ENCODE measurements around the gene HMMR.
"Not testable (repeated sequence)": the region's sequence is repeated elsewhere in the genome, so short reads cannot be mapped to it uniquely, and the experiment has no call there.

Gene HMMR

GRCh38 chr5:163455406-163455805, 5.0 kb upstream of the HMMR start:
- 92 to 98% methylated on average over 17 of the region's 17 CpGs for WGBS, 2 experiments
- H3K27me3 ChIP-seq (ENCODE audit: control insufficient read depth, insufficient read depth, low read length, poor library complexity, severe bottlenecking); H3K4me3 ChIP-seq (ENCODE audit: insufficient read depth, low read depth, low read length); H3K27ac ChIP-seq (ENCODE audit: insufficient read depth, low read depth, low read length, poor library complexity, severe bottlenecking); H3K4me1 ChIP-seq (ENCODE audit: control insufficient read depth, insufficient read depth, low read length); H3K9me3 ChIP-seq (ENCODE audit: control insufficient read depth, low read length): not testable (repeated sequence)
- H3K36me3 ChIP-seq (ENCODE audit: control insufficient read depth, insufficient read depth, low read length): peaks cover 14% of the 10 kb centered on the region

GRCh38 chr5:163456029-163456589, 4.3 kb upstream of the HMMR start:
- Histone ChIP-seq H3K4me3 (ENCODE audit: insufficient read depth, low read depth, low read length) (no peak overlapping the region), H3K9me3 (ENCODE audit: control insufficient read depth, low read length) (no peaks in the 10 kb centered on the region), H3K27ac (ENCODE audit: insufficient read depth, low read depth, low read length, poor library complexity, severe bottlenecking) (no peak overlapping the region), H3K27me3 (ENCODE audit: control insufficient read depth, insufficient read depth, low read length, poor library complexity, severe bottlenecking) (no peaks in the 10 kb centered on the region), H3K36me3 (ENCODE audit: control insufficient read depth, insufficient read depth, low read length) (peaks cover 14% of the 10 kb centered on the region), H3K4me1 (ENCODE audit: control insufficient read depth, insufficient read depth, low read length) (peaks cover 4% of the 10 kb centered on the region)
- 89 to 96% methylated on average over 2 of the region's 2 CpGs for WGBS, 2 experiments

- WGBS, 2 experiments: 90 to 93% methylated on average over 7 of the region's 7 CpGs
Observed at GRCh38 chr5:163456840-163457239, 3.6 kb upstream of the HMMR start.

GRCh38 chr5:163458778-163459385, 1.6 kb upstream of the HMMR start:
- Histone ChIP-seq H3K36me3 (ENCODE audit: control insufficient read depth, insufficient read depth, low read length) (peaks cover 14% of the 10 kb centered on the region), H3K27me3 (ENCODE audit: control insufficient read depth, insufficient read depth, low read length, poor library complexity, severe bottlenecking) (no peaks in the 10 kb centered on the region), H3K4me3 (ENCODE audit: insufficient read depth, low read depth, low read length) (peak overlapping the region; percentile 90), H3K4me1 (ENCODE audit: control insufficient read depth, insufficient read depth, low read length) (peaks cover 4% of the 10 kb centered on the region), H3K9me3 (ENCODE audit: control insufficient read depth, low read length) (no peaks in the 10 kb centered on the region), H3K27ac (ENCODE audit: insufficient read depth, low read depth, low read length, poor library complexity, severe bottlenecking) (no peak overlapping the region)
- 49 to 55% methylated on average over 4 to 6 of the region's 6 CpGs for WGBS, 2 experiments

More at GRCh38 chr5:163456840-163457239, 3.6 kb upstream of the HMMR start:
- H3K4me1 ChIP-seq (ENCODE audit: control insufficient read depth, insufficient read depth, low read length): peaks cover 4% of the 10 kb centered on the region
- H3K27me3 ChIP-seq (ENCODE audit: control insufficient read depth, insufficient read depth, low read length, poor library complexity, severe bottlenecking): no peaks in the 10 kb centered on the region
- H3K36me3 ChIP-seq (ENCODE audit: control insufficient read depth, insufficient read depth, low read length): peaks cover 14% of the 10 kb centered on the region
- H3K27ac ChIP-seq (ENCODE audit: insufficient read depth, low read depth, low read length, poor library complexity, severe bottlenecking): no peak overlapping the region
- no peaks in the 10 kb centered on the region for H3K9me3 ChIP-seq (ENCODE audit: control insufficient read depth, low read length)
- H3K4me3 ChIP-seq (ENCODE audit: insufficient read depth, low read depth, low read length): no peak overlapping the region

GRCh38 chr5:163459462-163459818, 992 bp upstream of the HMMR start:
- H3K4me3 ChIP-seq (ENCODE audit: insufficient read depth, low read depth, low read length): peak overlapping the region; percentile 90
- H3K27ac ChIP-seq (ENCODE audit: insufficient read depth, low read depth, low read length, poor library complexity, severe bottlenecking): peak overlapping the region; percentile 100
- 1 to 2% methylated on average over 12 of the region's 12 CpGs for WGBS, 2 experiments

GRCh38 chr5:163459819-163460561, 442 bp upstream of the HMMR start, which contains the start of gene NUDCD2:
Gene NUDCD2 (minus strand): TSS chr5:163460102. CDS start chr5:163460050, 52 bp downstream.
- Histone ChIP-seq H3K9me3 (ENCODE audit: control insufficient read depth, low read length) (no peaks in the 10 kb centered on the region), H3K4me1 (ENCODE audit: control insufficient read depth, insufficient read depth, low read length) (peaks cover 4% of the 10 kb centered on the region), H3K27ac (ENCODE audit: insufficient read depth, low read depth, low read length, poor library complexity, severe bottlenecking) (peak within 1 kb of the TSS; percentile 100), H3K36me3 (ENCODE audit: control insufficient read depth, insufficient read depth, low read length) (peaks cover 11% of the 10 kb centered on the region), H3K4me3 (ENCODE audit: insufficient read depth, low read depth, low read length) (peak within 1 kb of the TSS; percentile 90), H3K27me3 (ENCODE audit: control insufficient read depth, insufficient read depth, low read length, poor library complexity, severe bottlenecking) (no peaks in the 10 kb centered on the region)
- WGBS, 2 experiments: 0% methylated on average over 59 of the region's 59 CpGs

More at GRCh38 chr5:163459462-163459818, 992 bp upstream of the HMMR start:
- no peaks in the 10 kb centered on the region for H3K27me3 ChIP-seq (ENCODE audit: control insufficient read depth, insufficient read depth, low read length, poor library complexity, severe bottlenecking)
- peaks cover 14% of the 10 kb centered on the region for H3K36me3 ChIP-seq (ENCODE audit: control insufficient read depth, insufficient read depth, low read length)
- H3K9me3 ChIP-seq (ENCODE audit: control insufficient read depth, low read length): no peaks in the 10 kb centered on the region
- H3K4me1 ChIP-seq (ENCODE audit: control insufficient read depth, insufficient read depth, low read length): peaks cover 4% of the 10 kb centered on the region

GRCh38 chr5:163463063-163463435, 2.6 kb downstream of the HMMR start:
- Histone ChIP-seq H3K9me3 (ENCODE audit: control insufficient read depth, low read length) (no peaks in the 10 kb centered on the region), H3K27me3 (ENCODE audit: control insufficient read depth, insufficient read depth, low read length, poor library complexity, severe bottlenecking) (no peaks in the 10 kb centered on the region), H3K4me1 (ENCODE audit: control insufficient read depth, insufficient read depth, low read length) (peaks cover 4% of the 10 kb centered on the region), H3K27ac (ENCODE audit: insufficient read depth, low read depth, low read length, poor library complexity, severe bottlenecking) (no peak overlapping the region), H3K36me3 (ENCODE audit: control insufficient read depth, insufficient read depth, low read length) (no peaks in the 10 kb centered on the region), H3K4me3 (ENCODE audit: insufficient read depth, low read depth, low read length) (no peak overlapping the region)

GRCh38 chr5:163467682-163468081, 7.2 kb downstream of the HMMR start:
- Histone ChIP-seq H3K4me3 (ENCODE audit: insufficient read depth, low read depth, low read length) (no peak overlapping the region), H3K4me1 (ENCODE audit: control insufficient read depth, insufficient read depth, low read length) (no peaks in the 10 kb centered on the region), H3K36me3 (ENCODE audit: control insufficient read depth, insufficient read depth, low read length) (peaks cover 23% of the 10 kb centered on the region)

GRCh38 chr5:163473635-163474243, 13.3 kb downstream of the HMMR start:
- H3K9me3 ChIP-seq (ENCODE audit: control insufficient read depth, low read length): no peaks in the 10 kb centered on the region
- no peak overlapping the region for H3K4me3 ChIP-seq (ENCODE audit: insufficient read depth, low read depth, low read length)
- no peaks in the 10 kb centered on the region for H3K4me1 ChIP-seq (ENCODE audit: control insufficient read depth, insufficient read depth, low read length)
- H3K27ac ChIP-seq (ENCODE audit: insufficient read depth, low read depth, low read length, poor library complexity, severe bottlenecking): no peak overlapping the region
- H3K36me3 ChIP-seq (ENCODE audit: control insufficient read depth, insufficient read depth, low read length): peaks cover 40% of the 10 kb centered on the region
- WGBS, 2 experiments: 96 to 97% methylated on average over 3 of the region's 3 CpGs
- no peaks in the 10 kb centered on the region for H3K27me3 ChIP-seq (ENCODE audit: control insufficient read depth, insufficient read depth, low read length, poor library complexity, severe bottlenecking)

More at GRCh38 chr5:163467682-163468081, 7.2 kb downstream of the HMMR start:
- Histone ChIP-seq H3K27ac (ENCODE audit: insufficient read depth, low read depth, low read length, poor library complexity, severe bottlenecking) (no peak overlapping the region), H3K27me3 (ENCODE audit: control insufficient read depth, insufficient read depth, low read length, poor library complexity, severe bottlenecking) (no peaks in the 10 kb centered on the region), H3K9me3 (ENCODE audit: control insufficient read depth, low read length) (no peaks in the 10 kb centered on the region)
- 91 to 100% methylated on average over 3 to 4 of the region's 4 CpGs for WGBS, 2 experiments

- 97 to 100% methylated on average over 1 of the region's 2 CpGs for WGBS, 2 experiments
- H3K4me3 ChIP-seq (ENCODE audit: insufficient read depth, low read depth, low read length): no peak overlapping the region
- H3K27ac ChIP-seq (ENCODE audit: insufficient read depth, low read depth, low read length, poor library complexity, severe bottlenecking): no peak overlapping the region
- H3K36me3 ChIP-seq (ENCODE audit: control insufficient read depth, insufficient read depth, low read length): peaks cover 38% of the 10 kb centered on the region
- H3K4me1 ChIP-seq (ENCODE audit: control insufficient read depth, insufficient read depth, low read length): no peaks in the 10 kb centered on the region
- H3K27me3 ChIP-seq (ENCODE audit: control insufficient read depth, insufficient read depth, low read length, poor library complexity, severe bottlenecking): no peaks in the 10 kb centered on the region
- no peaks in the 10 kb centered on the region for H3K9me3 ChIP-seq (ENCODE audit: control insufficient read depth, low read length)
Observed at GRCh38 chr5:163475411-163475810, 15.0 kb downstream of the HMMR start.

Data from ectodermal cell (in vitro differentiated cells).